ENCODE measurements around the gene TTF2. TPM values are rescaled to one million over a fixed set of nuclear protein-coding genes. Genes with fewer than 3 reads are reported as not detected.

TTF2 gene
- total and polyA plus RNA-seq, 9 of the 15 experiments (the other 6 are each of a cell fraction or from before 2014, with no cell fraction given), result 9.4 to 71.1 (median 42.1) TPM

GRCh38 chr1:117045644-117046043, 14.5 kb upstream of the TTF2 start:
- BruUV-seq (replicated peaks), result no TSS peak
- peak; percentile 85 for ATAC-seq
- H3K9me3 ChIP-seq (replicated peaks; ENCODE audit: control insufficient read depth, insufficient read depth, low read depth, low read length), result no peaks in the 10 kb centered on the region
- TF ChIP-seq TRIM24 (IDR thresholded peaks at IDR 0.05) (peak in 1 of 2 experiments; percentile 21; a peak in 1 of 4 replicates), ARID1B (IDR thresholded peaks at IDR 0.05) (no peak), ZNF175 (CRISPR knock-in tag; IDR thresholded peaks at IDR 0.05; ENCODE audit: low read depth) (0 out of 2 replicates have a peak, but pooled peaks have one; percentile 43), POLR2AphosphoS5 (IDR thresholded peaks at IDR 0.05; ENCODE audit: control insufficient read depth, insufficient read depth, low read depth, low read length) (no peak), NCOA1 (IDR thresholded peaks at IDR 0.05; ENCODE audit: low read depth) (no peak), ZNF584 (CRISPR knock-in tag; IDR thresholded peaks at IDR 0.05; ENCODE audit: low read depth) (0 out of 2 replicates have a peak, but pooled peaks have one; percentile 43), DMBX1 (CRISPR knock-in tag; IDR thresholded peaks at IDR 0.05; ENCODE audit: borderline replicate concordance) (peak; percentile 72; the same call in 1 of the 2 replicates), NFE2L1 (tag; IDR thresholded peaks at IDR 0.05; ENCODE audit: borderline replicate concordance, low read depth) (no peak), ZNF77 (CRISPR knock-in tag; IDR thresholded peaks at IDR 0.05) (no peak), SAP30 (IDR thresholded peaks at IDR 0.05; ENCODE audit: borderline replicate concordance, insufficient read depth, low read depth, low read length, poor library complexity, severe bottlenecking) (no peak), ZNF696 (CRISPR knock-in tag; conservative IDR thresholded peaks at IDR 0.05) (no peak), ZFP30 (CRISPR knock-in tag; IDR thresholded peaks at IDR 0.05; ENCODE audit: borderline replicate concordance) (no peak), ZNF134 (CRISPR knock-in tag; conservative IDR thresholded peaks at IDR 0.05) (0 out of 2 replicates have a peak, but pooled peaks have one; percentile 7), VEZF1 (CRISPR knock-in tag; IDR thresholded peaks at IDR 0.05) (no peak), SMAD4 (CRISPR knock-in tag; conservative IDR thresholded peaks at IDR 0.05) (peak; percentile 88), ZNF699 (CRISPR knock-in tag; IDR thresholded peaks at IDR 0.05; ENCODE audit: insufficient replicate concordance) (no peak), FIP1L1 (IDR thresholded peaks at IDR 0.05; ENCODE audit: low read depth, low read length, poor library complexity, severe bottlenecking) (no peak), ZNF766 (CRISPR knock-in tag; conservative IDR thresholded peaks at IDR 0.05) (no peak), RBM25 (IDR thresholded peaks at IDR 0.05; ENCODE audit: low read depth, low read length, severe bottlenecking) (no peak), CXXC5 (CRISPR knock-in tag; IDR thresholded peaks at IDR 0.05) (peak; percentile 42), MCM5 (IDR thresholded peaks at IDR 0.05; ENCODE audit: low read depth) (no peak), SIN3A (IDR thresholded peaks at IDR 0.05; ENCODE audit: borderline replicate concordance in 2 of 2, control insufficient read depth in 1 of 2, low read depth in 2 of 2, low read length in 2 of 2) (no peak)

More at GRCh38 chr1:117045644-117046043, 14.5 kb upstream of the TTF2 start:
- no peaks in the 10 kb centered on the region for H3K79me2 ChIP-seq (ENCODE audit: control insufficient read depth, insufficient read depth, low read length)
- no peaks in the 10 kb centered on the region for H4K20me1 ChIP-seq (replicated peaks; ENCODE audit: control insufficient read depth, insufficient read depth, low read length)
- H3K36me3 ChIP-seq (ENCODE audit: control insufficient read depth, insufficient read depth, low read length), result no peaks in the 10 kb centered on the region
- POLR2A ChIA-PET, result interaction anchor here (0.7 to 2.1 kb wide), 3 partner anchors 14 to 303 kb away, joined by 3 to 6 read pairs (median 4); partner anchors contain the start of gene TTF2
- CTCF ChIA-PET (ENCODE audit: low intra/inter-chr PET ratio), result no interaction called here
- DNase-seq (ENCODE audit: extremely low read depth in 1 of 4, low spot score in 3 of 4) (peak in 1 of 4 experiments; percentile 12), FAIRE-seq (no peak)
- H3K4me1 ChIP-seq (replicated peaks in 1 of 2; ENCODE audit: control insufficient read depth in 2 of 2, insufficient read depth in 2 of 2, low read length in 2 of 2), result 0 out of 5 replicates have a peak, but pooled peaks cover 0 to 3% of the 10 kb centered on the region in 2 experiments
- H3K27me3 ChIP-seq (ENCODE audit: control insufficient read depth in 2 of 2, insufficient read depth in 2 of 2, low read length in 2 of 2), result no peaks in the 10 kb centered on the region
- no peak overlapping the region for H2AFZ ChIP-seq (ENCODE audit: low read depth, low read length)
- in situ Hi-C loops (cut with MboI), result no loop called here
- H3K9ac ChIP-seq (ENCODE audit: insufficient read depth in 1 of 2, low read depth in 2 of 2, low read length in 2 of 2), result no peak overlapping the region
- no peak overlapping the region for H3K4me3 ChIP-seq
- H3K27ac ChIP-seq (ENCODE audit: extremely low read depth, low read depth, low read length), result no peak overlapping the region
- intact Hi-C loops (cut with micrococcal nuclease), result no loop called here
- 22% methylated on average over 2 of the region's 2 CpGs for WGBS (ENCODE audit: insufficient coverage, low coverage, missing lambda C conversion rate)
- no peak overlapping the region for H3K4me2 ChIP-seq (ENCODE audit: insufficient read depth, low read length)
- H3K9me1 ChIP-seq (ENCODE audit: control insufficient read depth, insufficient read depth, low read length), result no peaks in the 10 kb centered on the region

All from K562 (cell line).